GM18868 (cell line): ENCODE data around the gene TRMT2A.

ENCODE experiments used
- ATAC-seq: cut with Tn5 transposase; IDR thresholded peaks from one replicate; pipeline ENCODE4 v1.9.1; 2021; ENCODE audit warnings: mild to moderate bottlenecking, moderate library complexity; ENCODE audit not compliant: unreplicated experiment

TRMT2A gene

GRCh38 chr22:20123366-20124082 lies 6.5 kb upstream of the TRMT2A start:
- ATAC-seq: no peak

GRCh38 chr22:20121856-20122415 lies 4.9 kb upstream of the TRMT2A start:
- no peak for ATAC-seq

- no peak for ATAC-seq
These were observed 1.4 kb upstream of the TRMT2A start for GRCh38 chr22:20118300-20119020.

GRCh38 chr22:20117633-20118299 lies 740 bp upstream of the TRMT2A start:
- ATAC-seq: peak; percentile 19

- no peak for ATAC-seq
These were observed 563 bp downstream of the TRMT2A start for GRCh38 chr22:20116376-20116950.

GRCh38 chr22:20115691-20116375 lies 1.2 kb downstream of the TRMT2A start, which contains the start of gene RANBP1:
RANBP1 (plus strand) TSS chr22:20116104; CDS start chr22:20116185, 81 bp downstream.
- ATAC-seq: no peak

GRCh38 chr22:20114506-20115475 lies 2.2 kb downstream of the TRMT2A start:
- ATAC-seq: no peak

GRCh38 chr22:20113551-20114310 lies 3.3 kb downstream of the TRMT2A start:
- ATAC-seq: no peak

GRCh38 chr22:20112623-20113511 lies 4.2 kb downstream of the TRMT2A start:
- no peak for ATAC-seq

GRCh38 chr22:20111689-20112622 lies 5.1 kb downstream of the TRMT2A start:
- ATAC-seq: no peak

- no peak for ATAC-seq
These were observed 5.9 kb downstream of the TRMT2A start for GRCh38 chr22:20111045-20111688.

- no peak for ATAC-seq
These were observed 6.6 kb downstream of the TRMT2A start for GRCh38 chr22:20110359-20110985.

GRCh38 chr22:20109411-20110358 lies 7.3 kb downstream of the TRMT2A start:
- no peak for ATAC-seq

- no peak for ATAC-seq
These were observed 8.2 kb downstream of the TRMT2A start for GRCh38 chr22:20108757-20109230.
